GM18868 (cell line): ENCODE data around the gene PTGDR.

Experiments used
- ATAC-seq: cut with Tn5 transposase; IDR thresholded peaks from one replicate; pipeline ENCODE4 v1.9.1; 2021; ENCODE audit warnings: mild to moderate bottlenecking, moderate library complexity; ENCODE audit not compliant: unreplicated experiment

PTGDR gene

GRCh38 chr14:52263190-52263589 is 4.3 kb upstream of the PTGDR start:
- ATAC-seq, result no peak

- no peak for ATAC-seq
These were observed 2.2 kb upstream of the PTGDR start for GRCh38 chr14:52265253-52265652.

GRCh38 chr14:52266179-52266578 is 1.3 kb upstream of the PTGDR start:
- no peak for ATAC-seq

- no peak for ATAC-seq
These were observed 716 bp upstream of the PTGDR start for GRCh38 chr14:52266782-52267181.

GRCh38 chr14:52268279-52269061 is 972 bp downstream of the PTGDR start:
- no peak for ATAC-seq

- no peak for ATAC-seq
These were observed 1.6 kb downstream of the PTGDR start for GRCh38 chr14:52269100-52269499.

GRCh38 chr14:52269982-52270381 is 2.5 kb downstream of the PTGDR start:
- ATAC-seq, result no peak

GRCh38 chr14:52271538-52271937 is 4.0 kb downstream of the PTGDR start:
- ATAC-seq, result no peak

- ATAC-seq, result no peak
These were observed 4.9 kb downstream of the PTGDR start for GRCh38 chr14:52272375-52272774.

- ATAC-seq, result no peak
These were observed 7.9 kb downstream of the PTGDR start for GRCh38 chr14:52275372-52275771.

- ATAC-seq, result no peak
These were observed 10.1 kb downstream of the PTGDR start for GRCh38 chr14:52277552-52277951.

- no peak for ATAC-seq
These were observed 11.9 kb downstream of the PTGDR start for GRCh38 chr14:52279408-52279807.

- ATAC-seq, result no peak
These were observed 15.6 kb downstream of the PTGDR start for GRCh38 chr14:52283099-52283498.

GRCh38 chr14:52286661-52287649 is 19.5 kb downstream of the PTGDR start:
- no peak for ATAC-seq

GRCh38 chr14:52296378-52296777 is 28.9 kb downstream of the PTGDR start:
- ATAC-seq, result no peak

GRCh38 chr14:52298795-52299194 is 31.3 kb downstream of the PTGDR start:
- ATAC-seq, result no peak

- ATAC-seq, result no peak
These were observed 32.3 kb downstream of the PTGDR start for GRCh38 chr14:52299692-52300278.

GRCh38 chr14:52303236-52303635 is 35.7 kb downstream of the PTGDR start:
- ATAC-seq, result no peak

- ATAC-seq, result no peak
These were observed 36.9 kb downstream of the PTGDR start for GRCh38 chr14:52304248-52304904.

- no peak for ATAC-seq
These were observed 37.5 kb downstream of the PTGDR start for GRCh38 chr14:52305014-52305413.

- ATAC-seq, result no peak
These were observed 39.9 kb downstream of the PTGDR start for GRCh38 chr14:52307376-52307775.
